Measurements from ENCODE around the gene DCAF12. TPM values are rescaled to one million over a fixed set of nuclear protein-coding genes. Genes with fewer than 3 reads are reported as not detected.

Gene DCAF12
- total RNA-seq, 3 donors from 2014 or later: 25.6 to 36.7 (median 29.6) TPM

DNA sequence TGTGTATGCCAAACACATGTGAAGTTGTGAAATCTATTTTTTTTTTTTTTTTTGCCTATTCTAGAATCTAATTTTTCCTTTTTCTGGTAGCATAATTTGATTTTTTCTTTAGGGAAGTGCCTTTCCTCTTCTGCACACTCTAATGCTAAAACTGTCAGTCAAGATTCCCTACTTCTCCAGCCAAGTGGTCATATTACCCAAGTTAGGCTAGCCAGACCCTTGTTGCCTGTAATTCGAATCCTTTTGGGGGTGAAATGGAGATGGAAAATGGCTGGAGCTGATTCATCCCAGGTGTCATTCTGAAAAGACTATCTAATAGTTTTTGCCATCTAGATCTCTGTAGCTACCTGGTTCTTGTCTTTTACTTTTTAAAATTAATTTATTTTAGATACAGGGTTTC is 27.6 kb upstream of the DCAF12 start:
- no peak for DNase-seq (ENCODE audit: low spot score in 2 of 2)
- Histone ChIP-seq H3K9me3 (no peaks in the 10 kb centered on the region), H3K36me3 (no peaks in the 10 kb centered on the region), H3K27ac (no peak overlapping the region), H3K4me1 (no peaks in the 10 kb centered on the region), H3K4me3 (no peak overlapping the region), H3K27me3 (no peaks in the 10 kb centered on the region)
- intact Hi-C loops (cut with DNase I; ENCODE audit: low total_unique reads): no loop called here
- TF ChIP-seq POLR2AphosphoS5 (IDR thresholded peaks at IDR 0.05): no peak
- no peak for TF ChIP-seq POLR2A (IDR thresholded peaks at IDR 0.05)
- TF ChIP-seq, protein P1, sequence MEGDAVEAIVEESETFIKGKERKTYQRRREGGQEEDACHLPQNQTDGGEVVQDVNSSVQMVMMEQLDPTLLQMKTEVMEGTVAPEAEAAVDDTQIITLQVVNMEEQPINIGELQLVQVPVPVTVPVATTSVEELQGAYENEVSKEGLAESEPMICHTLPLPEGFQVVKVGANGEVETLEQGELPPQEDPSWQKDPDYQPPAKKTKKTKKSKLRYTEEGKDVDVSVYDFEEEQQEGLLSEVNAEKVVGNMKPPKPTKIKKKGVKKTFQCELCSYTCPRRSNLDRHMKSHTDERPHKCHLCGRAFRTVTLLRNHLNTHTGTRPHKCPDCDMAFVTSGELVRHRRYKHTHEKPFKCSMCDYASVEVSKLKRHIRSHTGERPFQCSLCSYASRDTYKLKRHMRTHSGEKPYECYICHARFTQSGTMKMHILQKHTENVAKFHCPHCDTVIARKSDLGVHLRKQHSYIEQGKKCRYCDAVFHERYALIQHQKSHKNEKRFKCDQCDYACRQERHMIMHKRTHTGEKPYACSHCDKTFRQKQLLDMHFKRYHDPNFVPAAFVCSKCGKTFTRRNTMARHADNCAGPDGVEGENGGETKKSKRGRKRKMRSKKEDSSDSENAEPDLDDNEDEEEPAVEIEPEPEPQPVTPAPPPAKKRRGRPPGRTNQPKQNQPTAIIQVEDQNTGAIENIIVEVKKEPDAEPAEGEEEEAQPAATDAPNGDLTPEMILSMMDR (IDR thresholded peaks at IDR 0.05): no peak

GRCh38 chr9:34151398-34151797 is 24.9 kb upstream of the DCAF12 start:
- H3K27ac ChIP-seq: no peak overlapping the region
- H3K9me3 ChIP-seq: no peaks in the 10 kb centered on the region
- no peak overlapping the region for H3K4me3 ChIP-seq
- no peaks in the 10 kb centered on the region for H3K27me3 ChIP-seq
- H3K36me3 ChIP-seq: no peaks in the 10 kb centered on the region
- no peak for DNase-seq (ENCODE audit: low spot score in 2 of 2)
- TF ChIP-seq, protein P1 (IDR thresholded peaks at IDR 0.05): no peak
- TF ChIP-seq POLR2AphosphoS5 (IDR thresholded peaks at IDR 0.05) (no peak), POLR2A (IDR thresholded peaks at IDR 0.05) (no peak)
- no peaks in the 10 kb centered on the region for H3K4me1 ChIP-seq
- intact Hi-C loops (cut with DNase I; ENCODE audit: low total_unique reads): no loop called here

- H3K9me3 ChIP-seq: no peaks in the 10 kb centered on the region
These were observed 18.7 kb upstream of the DCAF12 start for GRCh38 chr9:34145165-34145564.

GRCh38 chr9:34143116-34143515 is 16.6 kb upstream of the DCAF12 start:
- DNase-seq (ENCODE audit: low spot score in 2 of 2): no peak
- no peak overlapping the region for H3K27ac ChIP-seq
- intact Hi-C loops (cut with DNase I; ENCODE audit: low total_unique reads): no loop called here
- no peaks in the 10 kb centered on the region for H3K9me3 ChIP-seq
- no peaks in the 10 kb centered on the region for H3K36me3 ChIP-seq
- H3K4me3 ChIP-seq: no peak overlapping the region
- H3K27me3 ChIP-seq: no peaks in the 10 kb centered on the region
- no peaks in the 10 kb centered on the region for H3K4me1 ChIP-seq
- no peak for TF ChIP-seq POLR2AphosphoS5 (IDR thresholded peaks at IDR 0.05)
- TF ChIP-seq, protein P1 (IDR thresholded peaks at IDR 0.05): no peak
- TF ChIP-seq POLR2A (IDR thresholded peaks at IDR 0.05): no peak

More at GRCh38 chr9:34145165-34145564, 18.7 kb upstream of the DCAF12 start:
- DNase-seq (ENCODE audit: low spot score in 2 of 2): no peak
- H3K27ac ChIP-seq: no peak overlapping the region
- no peaks in the 10 kb centered on the region for H3K36me3 ChIP-seq
- no peak overlapping the region for H3K4me3 ChIP-seq
- H3K4me1 ChIP-seq: no peaks in the 10 kb centered on the region
- TF ChIP-seq POLR2A (IDR thresholded peaks at IDR 0.05): no peak
- no peak for TF ChIP-seq POLR2AphosphoS5 (IDR thresholded peaks at IDR 0.05)
- TF ChIP-seq, protein P1 (IDR thresholded peaks at IDR 0.05): no peak
- no peaks in the 10 kb centered on the region for H3K27me3 ChIP-seq
- intact Hi-C loops (cut with DNase I; ENCODE audit: low total_unique reads): no loop called here

DNA sequence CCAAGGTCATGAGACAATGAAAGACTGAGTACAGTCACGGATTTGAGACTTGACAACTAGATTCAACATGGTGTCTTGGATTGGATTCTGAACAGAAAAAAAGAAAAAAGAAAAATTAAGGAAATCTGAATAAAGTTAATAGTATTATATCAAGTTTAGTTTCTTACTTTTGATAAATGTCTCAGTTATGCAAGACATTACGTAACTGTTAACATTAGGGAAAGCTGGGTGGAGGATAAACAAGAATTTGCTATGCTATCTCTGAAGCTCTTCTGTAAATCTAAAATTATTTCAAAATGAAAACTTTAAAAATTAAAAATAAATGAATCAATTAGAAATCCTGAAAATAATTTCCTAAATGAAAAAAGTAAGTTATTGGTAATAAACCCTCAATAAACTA is 14.4 kb upstream of the DCAF12 start:
- TF ChIP-seq POLR2AphosphoS5 (IDR thresholded peaks at IDR 0.05): no peak
- no peak for TF ChIP-seq POLR2A (IDR thresholded peaks at IDR 0.05)
- TF ChIP-seq, protein P1 (IDR thresholded peaks at IDR 0.05): no peak
- H3K36me3 ChIP-seq: no peaks in the 10 kb centered on the region
- no peaks in the 10 kb centered on the region for H3K4me1 ChIP-seq

More for the DNA sequence above, 14.4 kb upstream of the DCAF12 start:
- DNase-seq (ENCODE audit: low spot score in 2 of 2): no peak
- Histone ChIP-seq H3K9me3 (no peaks in the 10 kb centered on the region), H3K27me3 (no peaks in the 10 kb centered on the region), H3K27ac (no peak overlapping the region), H3K4me3 (no peak overlapping the region)
- intact Hi-C loops (cut with DNase I; ENCODE audit: low total_unique reads): no loop called here

Measured in breast epithelium (tissue), 4 donors.